Measurements from ENCODE around the gene REN.

GRCh38 chr1:204201348-204202040 is 35.4 kb upstream of the REN start:
- TF ChIP-seq POLR2A (IDR thresholded peaks at IDR 0.05) (no peak), CTCF (IDR thresholded peaks at IDR 0.05) (no peak)

Measured in ovary (tissue), 3 donors.